ENCODE measurements around the gene GPD1.

DNA sequence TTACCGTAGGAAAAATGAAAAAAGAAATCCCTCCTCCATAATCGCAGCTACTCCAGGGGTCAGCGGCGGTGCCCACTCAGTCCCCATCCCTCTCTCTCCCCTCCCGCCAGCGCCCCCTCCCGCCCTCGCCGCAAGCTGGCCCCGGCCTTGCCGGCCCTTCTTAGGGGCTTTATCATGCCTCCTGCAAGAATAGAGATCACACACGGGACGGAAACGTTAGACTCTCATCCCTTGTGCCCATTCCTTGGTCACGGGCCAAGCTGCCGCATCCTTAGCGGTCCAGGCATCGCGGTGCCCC is 7.5 kb downstream of the GPD1 start:
- TF ChIP-seq, protein P1, sequence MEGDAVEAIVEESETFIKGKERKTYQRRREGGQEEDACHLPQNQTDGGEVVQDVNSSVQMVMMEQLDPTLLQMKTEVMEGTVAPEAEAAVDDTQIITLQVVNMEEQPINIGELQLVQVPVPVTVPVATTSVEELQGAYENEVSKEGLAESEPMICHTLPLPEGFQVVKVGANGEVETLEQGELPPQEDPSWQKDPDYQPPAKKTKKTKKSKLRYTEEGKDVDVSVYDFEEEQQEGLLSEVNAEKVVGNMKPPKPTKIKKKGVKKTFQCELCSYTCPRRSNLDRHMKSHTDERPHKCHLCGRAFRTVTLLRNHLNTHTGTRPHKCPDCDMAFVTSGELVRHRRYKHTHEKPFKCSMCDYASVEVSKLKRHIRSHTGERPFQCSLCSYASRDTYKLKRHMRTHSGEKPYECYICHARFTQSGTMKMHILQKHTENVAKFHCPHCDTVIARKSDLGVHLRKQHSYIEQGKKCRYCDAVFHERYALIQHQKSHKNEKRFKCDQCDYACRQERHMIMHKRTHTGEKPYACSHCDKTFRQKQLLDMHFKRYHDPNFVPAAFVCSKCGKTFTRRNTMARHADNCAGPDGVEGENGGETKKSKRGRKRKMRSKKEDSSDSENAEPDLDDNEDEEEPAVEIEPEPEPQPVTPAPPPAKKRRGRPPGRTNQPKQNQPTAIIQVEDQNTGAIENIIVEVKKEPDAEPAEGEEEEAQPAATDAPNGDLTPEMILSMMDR (IDR thresholded peaks at IDR 0.05) = no peak
- no peak for TF ChIP-seq POLR2A (IDR thresholded peaks at IDR 0.05)

Data from right lobe of liver (tissue), 4 donors.